T-cell (primary cell): Measurements from ENCODE around the gene SHC1. TPM values are rescaled to one million over a fixed set of nuclear protein-coding genes. Genes with fewer than 3 reads are reported as not detected.
A peak's percentile ranks its signal among the peaks of the same experiment; 100 is the strongest.

ENCODE experiments used
- ATAC-seq, 4 experiments: fragments of 200-7000 bp in 3 of 4; fragments of 150-1000 bp in 1 of 4; cut with Tn5 transposase; replicated peaks in 1 of 4; 1 replicate in 3 of 4; 2 replicates in 1 of 4; pipeline ENCODE4 v1.10.0; 2021; ENCODE audit warnings: moderate library complexity in 3 of 4, mild to moderate bottlenecking in 2 of 4, moderate number of reproducible peaks in 1 of 4
- CTCF ChIA-PET, 2 donors: fragments of 300-600 bp; sonication (Branson Sonifier 250); formaldehyde crosslinking; loops; one replicate each; lab custom pipeline; 2022; ENCODE audit warnings: antibody characterized with exemption in 2 of 2; lab: Charles Lee
- POLR2A ChIA-PET, 2 donors: fragments of 300-600 bp; sonication (Branson Sonifier 250); formaldehyde crosslinking; loops; one replicate each; lab custom pipeline; 2022; ENCODE audit warnings: antibody characterized with exemption in 2 of 2; lab: Charles Lee
- DNase-seq, 35 experiments: peaks; one replicate each; pipeline versions ENCODE4 v3.0.0 to v3.0.0-alpha.2; 2013 to 2023
- H3K27ac ChIP-seq: one replicate; pipeline ENCODE4 v1.5.1; 2013; ENCODE audit warnings: low read length
- H3K27me3 ChIP-seq, 2 experiments: replicated peaks in 1 of 2; 1 replicate in 1 of 2; 2 replicates in 1 of 2; pipeline versions ENCODE4 v1.6.1 to v1.7.0; 2013; ENCODE audit warnings: low read length in 1 of 2, mixed read lengths in 1 of 2; ENCODE audit not compliant: control insufficient read depth in 2 of 2, insufficient read depth in 2 of 2; ENCODE audit errors: extremely low read depth in 1 of 2
- H3K36me3 ChIP-seq, 2 donors: 1 replicate in 1 of 2; 2 replicates in 1 of 2; pipeline versions ENCODE4 v1.6.1 to v1.7.0; 2013; ENCODE audit warnings: low read length in 1 of 2; ENCODE audit not compliant: control insufficient read depth in 2 of 2, insufficient read depth in 1 of 2; ENCODE audit errors: extremely low read depth in 1 of 2
- H3K4me1 ChIP-seq, 2 experiments: 1 replicate in 1 of 2; 2 replicates in 1 of 2; pipeline versions ENCODE4 v1.6.1 to v1.7.0; 2013; ENCODE audit warnings: low read length in 2 of 2, mixed read lengths in 1 of 2; ENCODE audit not compliant: insufficient read depth in 2 of 2, control insufficient read depth in 1 of 2; ENCODE audit errors: extremely low read depth in 1 of 2
- H3K4me3 ChIP-seq, 2 donors: 1 replicate in 1 of 2; 2 replicates in 1 of 2; pipeline versions ENCODE4 v1.5.1 to v1.7.0; 2013; ENCODE audit warnings: mild to moderate bottlenecking in 2 of 2, low read length in 1 of 2, moderate library complexity in 1 of 2; ENCODE audit not compliant: control insufficient read depth in 1 of 2; ENCODE audit errors: extremely low read depth in 1 of 2
- H3K9me3 ChIP-seq: 2 replicates; pipeline ENCODE4 v1.7.0; 2013
- H3K27ac Mint-ChIP-seq, 2 donors: one replicate each; pipeline ENCODE4 v1.8.0; 2020 to 2021; ENCODE audit warnings: mild to moderate bottlenecking in 2 of 2, mixed read lengths in 2 of 2
- H3K27me3 Mint-ChIP-seq, 2 donors: one replicate each; pipeline ENCODE4 v1.8.0; 2021 to 2022; ENCODE audit warnings: mixed read lengths in 2 of 2
- H3K36me3 Mint-ChIP-seq: one replicate; pipeline ENCODE4 v1.8.0; 2021; ENCODE audit warnings: mixed read lengths
- H3K4me1 Mint-ChIP-seq, 3 donors: one replicate each; pipeline ENCODE4 v1.8.0; 2020 to 2022; ENCODE audit warnings: mixed read lengths in 3 of 3, mild to moderate bottlenecking in 1 of 3
- H3K4me3 Mint-ChIP-seq, 3 donors: one replicate each; pipeline ENCODE4 v1.8.0; 2020 to 2022; ENCODE audit warnings: mild to moderate bottlenecking in 3 of 3, mixed read lengths in 3 of 3, moderate library complexity in 3 of 3
- H3K9me3 Mint-ChIP-seq, 3 donors: one replicate each; pipeline ENCODE4 v1.8.0; 2020 to 2022; ENCODE audit warnings: mixed read lengths in 3 of 3
- WGBS: methylation state at CpG from one replicate; pipeline ENCODE4 v1.1.5; 2013; ENCODE audit warnings: missing lambda C conversion rate; ENCODE audit not compliant: insufficient coverage; 5-methylcytosine and 5-hydroxymethylcytosine counted together
- total RNA-seq, 35 experiments: library from RNA in 6 of 35; stranded (reverse) in 6 of 35; fragments of 120-200 nt in 1 of 35; gene quantifications; one replicate each; pipeline versions ENCODE4 v1.2.1 to v1.2.4 and lab custom pipeline; 2013 to 2026

The SHC1 gene
- total RNA-seq, 5 donors from 2014 or later (not counting 1 experiment from before 2014, with no cell fraction given), result 61.3 to 88.2 (median 76.8) TPM

DNA sequence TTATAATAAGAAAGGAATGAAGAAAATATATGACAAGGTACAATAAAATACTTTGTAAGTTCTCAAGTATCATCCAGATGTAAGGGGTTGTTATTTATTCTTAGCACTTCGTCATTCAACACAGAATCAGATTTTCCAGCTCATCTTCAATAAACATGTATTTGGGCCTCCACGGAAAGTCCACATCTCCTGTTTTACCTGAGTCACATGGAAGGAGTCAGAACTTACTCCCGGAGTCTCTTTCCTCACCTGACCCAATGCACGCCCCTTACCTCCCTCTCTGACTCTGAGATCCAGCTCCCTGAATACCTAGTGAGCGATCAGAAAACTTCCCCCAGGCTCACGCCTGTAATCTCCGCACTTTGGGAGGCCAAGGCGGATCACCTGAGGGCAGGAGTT, 32.6 kb downstream of the SHC1 start:
- ChIA-PET POLR2A (interaction anchor here (0.8 to 1.2 kb wide), 3 partner anchors 18 to 333 kb away, joined by 3 to 7 read pairs (median 6); partner anchors contain the start of gene PBXIP1 (in 1 of the 2)), CTCF (interaction anchor here (0.6 to 1.2 kb wide), 5 partner anchors 14 to 332 kb away, joined by 3 to 5 read pairs (median 3); partner anchors contain the start of gene FLAD1 (in 1 of the 2))
- no peak for ATAC-seq
- Histone ChIP-seq H3K27ac (peak overlapping the region; percentile 97), H3K4me3 (peak overlapping the region; percentile 75 to 96), H3K27me3 (no peaks in the 10 kb centered on the region), H3K9me3 (no peaks in the 10 kb centered on the region), H3K4me1 (peaks cover 28 to 69% of the 10 kb centered on the region in 2 experiments), H3K36me3 (no peaks in the 10 kb centered on the region)
- peaks cover 64 to 74% (median 70%) of the 10 kb centered on the region in 3 donors for H3K4me1 Mint-ChIP-seq
- no peaks in the 10 kb centered on the region for H3K9me3 Mint-ChIP-seq
- H3K27me3 Mint-ChIP-seq, result no peaks in the 10 kb centered on the region
- WGBS, result 69% methylated on average over 5 of the region's 8 CpGs
- peak overlapping the region; percentile 97 to 99 for H3K27ac Mint-ChIP-seq
- no peaks in the 10 kb centered on the region for H3K36me3 Mint-ChIP-seq
- peak overlapping the region; percentile 96 to 98 (median 97) for H3K4me3 Mint-ChIP-seq
- no peak for DNase-seq

DNA sequence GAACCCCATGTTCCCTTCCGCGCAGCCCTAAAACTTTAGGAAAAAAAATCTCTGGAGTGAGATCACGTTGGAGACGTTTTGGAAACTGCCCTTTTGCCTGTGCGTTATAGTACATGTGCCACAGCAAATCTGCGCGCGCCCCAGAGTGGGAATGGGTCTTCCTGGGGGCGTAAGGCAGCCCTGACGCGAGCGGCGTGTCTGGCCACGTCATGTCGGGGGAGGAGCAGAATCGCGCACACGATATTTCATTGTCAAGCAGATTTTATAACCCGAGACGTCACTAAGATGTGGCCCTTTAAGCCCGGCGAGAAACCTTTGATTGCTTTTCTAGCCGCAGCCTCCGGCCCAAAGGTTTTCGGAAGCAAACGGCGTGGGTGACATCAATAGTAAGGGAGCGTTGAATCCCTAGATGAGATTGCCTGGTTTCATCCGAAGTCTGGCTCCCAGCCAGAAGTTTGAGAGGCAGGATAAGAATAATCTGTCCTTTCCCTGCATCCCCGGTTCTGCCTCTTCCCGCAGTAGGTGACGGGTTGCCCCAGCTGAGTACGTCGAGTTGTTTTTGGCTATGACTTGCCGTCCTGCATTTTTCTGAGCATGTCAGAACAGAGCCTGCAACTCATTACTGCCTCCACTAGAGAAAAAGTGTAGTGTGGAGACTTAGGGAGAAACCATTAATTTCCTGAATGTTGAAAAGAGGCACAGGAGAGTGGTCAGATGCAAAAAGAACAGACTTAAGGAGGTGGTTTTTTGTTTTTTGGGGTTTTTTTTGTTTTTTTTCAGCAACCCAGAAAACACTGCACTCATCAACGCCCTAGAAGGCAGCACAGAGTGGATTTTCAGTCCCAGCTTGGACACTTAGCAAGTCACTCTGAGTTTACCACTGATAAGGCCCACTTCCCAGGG, 33.2 kb downstream of the SHC1 start:
- ChIA-PET POLR2A (interaction anchor here (0.6 to 1.4 kb wide), 6 partner anchors 18 to 333 kb away, joined by 3 to 23 read pairs (median 5); partner anchors contain the start of genes PBXIP1 (in 2 of the 2) and FLAD1 (in 1 of the 2)), CTCF (interaction anchor here (0.5 to 1.7 kb wide), 15 partner anchors 15 to 600 kb away, joined by 3 to 14 read pairs (median 3); partner anchors contain the start of genes FLAD1 (in 1 of the 2), PBXIP1 (in 1 of the 2) and PYGO2 (in 1 of the 2))
- Histone ChIP-seq H3K36me3 (no peaks in the 10 kb centered on the region), H3K4me3 (peak overlapping the region; percentile 75 to 96), H3K4me1 (peaks cover 22 to 63% of the 10 kb centered on the region in 2 experiments), H3K9me3 (no peaks in the 10 kb centered on the region), H3K27ac (peak overlapping the region; percentile 97), H3K27me3 (no peaks in the 10 kb centered on the region)
- Mint-ChIP-seq H3K4me1 (peaks cover 57 to 68% (median 64%) of the 10 kb centered on the region in 3 donors), H3K27ac (peak overlapping the region; percentile 97 to 99), H3K36me3 (no peaks in the 10 kb centered on the region), H3K27me3 (no peaks in the 10 kb centered on the region), H3K4me3 (peak overlapping the region; percentile 96 to 98 (median 97)), H3K9me3 (no peaks in the 10 kb centered on the region)
- ATAC-seq (peak; percentile 75 to 80 (median 78)), DNase-seq (peak in 33 of 35 experiments; percentile 83 to 98 (median 91))
- 0% methylated on average over 28 of the region's 36 CpGs for WGBS

DNA sequence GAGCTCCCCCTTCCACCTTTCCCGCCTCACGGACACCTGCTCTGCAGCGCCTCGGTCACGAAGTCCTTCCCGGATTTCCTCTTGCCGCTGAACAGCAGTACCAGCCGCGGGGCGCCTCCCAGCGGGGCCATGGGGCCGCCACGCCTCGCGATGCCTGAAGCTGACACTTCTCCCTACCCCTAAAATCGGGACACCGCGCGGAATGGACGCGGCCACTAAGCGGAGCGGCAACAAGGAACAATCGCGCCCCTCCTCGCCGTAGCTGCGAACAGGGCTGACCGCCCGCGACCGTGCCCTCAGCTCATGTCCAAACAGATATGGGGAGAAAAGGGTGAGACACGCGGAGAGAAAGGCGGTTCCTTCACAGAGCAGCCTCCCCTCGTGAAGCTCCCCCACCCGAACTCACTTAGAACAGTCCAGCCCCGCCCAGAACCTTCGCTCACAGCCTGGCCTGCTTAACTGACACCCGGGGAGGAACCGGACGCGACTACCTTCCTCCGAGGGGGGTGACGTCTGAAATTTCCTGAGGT, 33.9 kb downstream of the SHC1 start, which contains the start of gene PMVK:
Gene PMVK (minus strand): TSS at position 165 of the 530 bp plus-strand sequence. CDS start 34 bp downstream, at position 131.
- ATAC-seq (peak; percentile 79 to 94 (median 90)), DNase-seq (peak; percentile 90 to 98 (median 95))
- H3K27ac ChIP-seq, result peak within 1 kb of the TSS; percentile 97
- no peaks in the 10 kb centered on the region for H3K9me3 ChIP-seq
- Mint-ChIP-seq H3K27me3 (no peaks in the 10 kb centered on the region), H3K36me3 (no peaks in the 10 kb centered on the region), H3K4me1 (peaks cover 51 to 61% (median 57%) of the 10 kb centered on the region in 3 donors), H3K4me3 (peak within 1 kb of the TSS; percentile 96 to 98 (median 97)), H3K9me3 (no peaks in the 10 kb centered on the region), H3K27ac (peak within 1 kb of the TSS; percentile 97 to 99)
- peaks cover 19 to 56% of the 10 kb centered on the region in 2 experiments for H3K4me1 ChIP-seq
- CTCF ChIA-PET, result interaction anchor here (0.5 to 1.7 kb wide), 12 partner anchors 16 to 599 kb away, joined by 3 to 14 read pairs (median 3); partner anchors contain the start of genes PBXIP1 (in 1 of the 2) and PYGO2 (in 1 of the 2)
- H3K4me3 ChIP-seq, result peak within 1 kb of the TSS; percentile 75 to 96
- POLR2A ChIA-PET, result interaction anchor here (0.5 to 1.4 kb wide), 6 partner anchors 17 to 551 kb away, joined by 3 to 23 read pairs (median 5); partner anchors contain the start of genes PBXIP1 (in 2 of the 2) and FLAD1 (in 1 of the 2)
- 0% methylated on average over 32 of the region's 45 CpGs for WGBS
- no peaks in the 10 kb centered on the region for H3K27me3 ChIP-seq
- no peaks in the 10 kb centered on the region for H3K36me3 ChIP-seq

GRCh38 chr1:154935749-154936554, 34.6 kb downstream of the SHC1 start:
- Histone ChIP-seq H3K27ac (peak overlapping the region; percentile 97), H3K4me1 (peaks cover 19 to 49% of the 10 kb centered on the region in 2 experiments), H3K36me3 (peaks cover 1 to 4% of the 10 kb centered on the region in 2 donors), H3K9me3 (no peaks in the 10 kb centered on the region), H3K27me3 (no peaks in the 10 kb centered on the region), H3K4me3 (peak overlapping the region; percentile 75 to 96)
- Mint-ChIP-seq H3K27ac (peak overlapping the region; percentile 97 to 99), H3K9me3 (no peaks in the 10 kb centered on the region), H3K27me3 (no peaks in the 10 kb centered on the region), H3K36me3 (peaks cover 3% of the 10 kb centered on the region), H3K4me1 (peaks cover 45 to 54% (median 51%) of the 10 kb centered on the region in 3 donors), H3K4me3 (peak overlapping the region; percentile 96 to 98 (median 97))
- 15% methylated on average over 17 of the region's 27 CpGs for whole genome bisulfite sequencing
- ChIA-PET CTCF (interaction anchor here (1.0 to 1.7 kb wide), 9 partner anchors 17 to 376 kb away, joined by 3 to 14 read pairs (median 4); partner anchors contain the start of genes PBXIP1 (in 1 of the 2) and PYGO2 (in 1 of the 2)), POLR2A (interaction anchor here (0.5 to 1.4 kb wide), 5 partner anchors 18 to 550 kb away, joined by 4 to 23 read pairs (median 6); partner anchors contain the start of gene PBXIP1 (in 2 of the 2))
- ATAC-seq (no peak), DNase-seq (no peak)

- WGBS, result 94% methylated on average over 3 of the region's 5 CpGs
- Histone ChIP-seq H3K36me3 (peaks cover 5 to 7% of the 10 kb centered on the region in 2 donors), H3K27me3 (no peaks in the 10 kb centered on the region), H3K4me3 (no peak overlapping the region), H3K4me1 (peaks cover 16 to 34% of the 10 kb centered on the region in 2 experiments), H3K9me3 (no peaks in the 10 kb centered on the region), H3K27ac (no peak overlapping the region)
- H3K36me3 Mint-ChIP-seq, result peaks cover 7% of the 10 kb centered on the region
- POLR2A ChIA-PET, result no interaction called here
- H3K4me3 Mint-ChIP-seq, result peak overlapping the region in 2 of 3 donors; percentile 28 to 97
- no peak for ATAC-seq
- H3K27ac Mint-ChIP-seq, result peak overlapping the region in 1 of 2 donors; percentile 23
- DNase-seq, result no peak
- no peaks in the 10 kb centered on the region for H3K9me3 Mint-ChIP-seq
- H3K27me3 Mint-ChIP-seq, result no peaks in the 10 kb centered on the region
- CTCF ChIA-PET, result interaction anchor here in 1 of 2 donors (0.8 kb wide), 1 partner anchor 83 kb away, joined by 3 read pairs; no protein-coding TSS in a partner anchor
- H3K4me1 Mint-ChIP-seq, result peaks cover 34 to 43% (median 40%) of the 10 kb centered on the region in 3 donors
Measured at GRCh38 chr1:154934358-154934948, 36.1 kb downstream of the SHC1 start.
